Vagina (tissue), 2 donors: ENCODE data around the gene LGR6.

Experiments used
- CTCF ChIP-seq, 3 experiments: fragments of 450-650 bp in 2 of 3; fragments of 200-600 bp in 1 of 3; sonication (generic) in 1 of 3; IDR thresholded peaks; one replicate each; pipeline ENCODE4 v1.5.1; 2017 to 2019; ENCODE audit warnings: antibody characterized with exemption in 3 of 3, mild to moderate bottlenecking in 2 of 3, moderate library complexity in 2 of 3
- POLR2AphosphoS5 ChIP-seq, 2 donors: sonication (generic); formaldehyde crosslinking; IDR thresholded peaks; one replicate each; pipeline ENCODE4 v1.9.0; 2017; ENCODE audit warnings: antibody characterized with exemption in 2 of 2, mild to moderate bottlenecking in 2 of 2, low read depth in 1 of 2; ENCODE audit not compliant: insufficient read depth in 1 of 2

GRCh38 chr1:202153284-202153683, 40.3 kb upstream of the LGR6 start:
- TF ChIP-seq CTCF (IDR thresholded peaks at IDR 0.05) (no peak), POLR2AphosphoS5 (IDR thresholded peaks at IDR 0.05; ENCODE audit: insufficient read depth in 1 of 2, low read depth in 1 of 2) (no peak)
